ENCODE results near the gene MEF2B.

Gene MEF2B

DNA sequence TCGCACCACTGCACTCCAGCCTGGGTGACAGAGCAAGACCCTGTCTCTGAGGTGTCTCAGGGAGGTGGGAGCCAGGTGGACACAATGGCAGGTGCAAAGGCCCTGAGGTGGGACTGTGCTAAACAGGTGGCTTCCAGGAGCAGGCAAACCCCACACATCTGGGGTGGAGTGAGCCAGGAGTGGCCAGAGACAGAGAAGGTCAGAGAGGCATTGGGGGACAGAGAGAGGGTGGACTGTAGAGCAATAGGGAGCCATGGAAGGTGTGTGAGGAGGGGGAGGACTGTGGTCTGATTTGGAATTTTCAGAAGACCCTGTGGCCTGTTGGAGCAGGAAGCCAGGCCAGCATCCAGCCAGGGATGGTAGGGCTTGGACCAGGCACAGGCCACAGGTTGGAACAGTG, 4.7 kb downstream of the MEF2B start:
- no peak overlapping the region for H3K27ac ChIP-seq (ENCODE audit: low read length)
- no peak overlapping the region for H3K4me2 ChIP-seq (ENCODE audit: low read depth, low read length)
- H3K4me3 ChIP-seq (ENCODE audit: low read length): no peak overlapping the region
- peaks cover 7% of the 10 kb centered on the region; the same call in 1 of the 2 replicates for H3K4me1 ChIP-seq (ENCODE audit: low read length)
- no peaks in the 10 kb centered on the region for H3K79me2 ChIP-seq (ENCODE audit: low read length)
- no peaks in the 10 kb centered on the region for H3K27me3 ChIP-seq (replicated peaks; ENCODE audit: insufficient read depth, low read length)
- H3K9me3 ChIP-seq (replicated peaks; ENCODE audit: insufficient read depth, low read length): no peaks in the 10 kb centered on the region
- H4K20me1 ChIP-seq (ENCODE audit: insufficient read depth, low read length): no peaks in the 10 kb centered on the region
- no peak overlapping the region for H2AFZ ChIP-seq (ENCODE audit: low read length)
- H3K36me3 ChIP-seq (replicated peaks; ENCODE audit: insufficient read depth, low read length): no peaks in the 10 kb centered on the region
- no peaks in the 10 kb centered on the region for H3F3A ChIP-seq (ENCODE audit: insufficient read depth, low read length)
- TF ChIP-seq EZH2 (optimal IDR thresholded peaks at IDR 0.05; ENCODE audit: low read depth, low read length) (no peak), EZH2phosphoT487 (IDR thresholded peaks at IDR 0.05; ENCODE audit: low read length) (no peak)
- TF ChIP-seq, protein P1, sequence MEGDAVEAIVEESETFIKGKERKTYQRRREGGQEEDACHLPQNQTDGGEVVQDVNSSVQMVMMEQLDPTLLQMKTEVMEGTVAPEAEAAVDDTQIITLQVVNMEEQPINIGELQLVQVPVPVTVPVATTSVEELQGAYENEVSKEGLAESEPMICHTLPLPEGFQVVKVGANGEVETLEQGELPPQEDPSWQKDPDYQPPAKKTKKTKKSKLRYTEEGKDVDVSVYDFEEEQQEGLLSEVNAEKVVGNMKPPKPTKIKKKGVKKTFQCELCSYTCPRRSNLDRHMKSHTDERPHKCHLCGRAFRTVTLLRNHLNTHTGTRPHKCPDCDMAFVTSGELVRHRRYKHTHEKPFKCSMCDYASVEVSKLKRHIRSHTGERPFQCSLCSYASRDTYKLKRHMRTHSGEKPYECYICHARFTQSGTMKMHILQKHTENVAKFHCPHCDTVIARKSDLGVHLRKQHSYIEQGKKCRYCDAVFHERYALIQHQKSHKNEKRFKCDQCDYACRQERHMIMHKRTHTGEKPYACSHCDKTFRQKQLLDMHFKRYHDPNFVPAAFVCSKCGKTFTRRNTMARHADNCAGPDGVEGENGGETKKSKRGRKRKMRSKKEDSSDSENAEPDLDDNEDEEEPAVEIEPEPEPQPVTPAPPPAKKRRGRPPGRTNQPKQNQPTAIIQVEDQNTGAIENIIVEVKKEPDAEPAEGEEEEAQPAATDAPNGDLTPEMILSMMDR (IDR thresholded peaks at IDR 0.05; ENCODE audit: low read length): no peak
- no peak for DNase-seq
- no peak overlapping the region for H3K9ac ChIP-seq (ENCODE audit: low read length)
- H3K9me2 ChIP-seq (replicated peaks; ENCODE audit: insufficient read depth, low read length): no peaks in the 10 kb centered on the region

DNA sequence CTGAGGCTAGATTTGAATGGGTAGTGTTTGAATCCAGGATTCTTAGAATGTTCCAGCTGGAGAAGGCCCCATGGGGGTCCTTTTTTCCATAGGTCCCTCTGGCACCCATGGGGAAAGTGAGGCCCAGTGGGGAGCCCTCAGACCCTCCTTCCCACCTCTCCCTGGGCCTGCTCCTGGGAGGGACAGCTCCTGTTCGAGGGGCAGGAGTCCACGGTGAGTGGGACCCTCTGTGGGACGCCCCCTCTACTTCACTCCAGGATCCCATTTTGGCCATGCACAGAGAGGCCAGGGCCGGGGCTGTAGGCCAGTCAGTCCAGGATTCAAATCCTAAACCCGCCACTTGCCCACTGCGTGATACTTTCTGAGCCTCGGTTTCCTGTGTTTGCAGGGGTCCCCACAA, 7.6 kb downstream of the MEF2B start:
- no peak for DNase-seq
- no peaks in the 10 kb centered on the region for H3K79me2 ChIP-seq (ENCODE audit: low read length)
- no peak overlapping the region for H3K4me2 ChIP-seq (ENCODE audit: low read depth, low read length)
- H3K9me2 ChIP-seq (replicated peaks; ENCODE audit: insufficient read depth, low read length): no peaks in the 10 kb centered on the region
- no peak overlapping the region for H2AFZ ChIP-seq (ENCODE audit: low read length)
- TF ChIP-seq, protein P1 (IDR thresholded peaks at IDR 0.05; ENCODE audit: low read length): no peak
- TF ChIP-seq EZH2phosphoT487 (IDR thresholded peaks at IDR 0.05; ENCODE audit: low read length) (no peak), EZH2 (optimal IDR thresholded peaks at IDR 0.05; ENCODE audit: low read depth, low read length) (no peak)
- H3K4me3 ChIP-seq (ENCODE audit: low read length): no peak overlapping the region
- H3K27ac ChIP-seq (ENCODE audit: low read length): no peak overlapping the region
- no peaks in the 10 kb centered on the region for H3K4me1 ChIP-seq (ENCODE audit: low read length)
- H3F3A ChIP-seq (ENCODE audit: insufficient read depth, low read length): no peaks in the 10 kb centered on the region
- H3K36me3 ChIP-seq (replicated peaks; ENCODE audit: insufficient read depth, low read length): no peaks in the 10 kb centered on the region
- no peaks in the 10 kb centered on the region for H3K9me3 ChIP-seq (replicated peaks; ENCODE audit: insufficient read depth, low read length)
- no peaks in the 10 kb centered on the region for H4K20me1 ChIP-seq (ENCODE audit: insufficient read depth, low read length)
- no peak overlapping the region for H3K9ac ChIP-seq (ENCODE audit: low read length)
- H3K27me3 ChIP-seq (replicated peaks; ENCODE audit: insufficient read depth, low read length): no peaks in the 10 kb centered on the region

DNA sequence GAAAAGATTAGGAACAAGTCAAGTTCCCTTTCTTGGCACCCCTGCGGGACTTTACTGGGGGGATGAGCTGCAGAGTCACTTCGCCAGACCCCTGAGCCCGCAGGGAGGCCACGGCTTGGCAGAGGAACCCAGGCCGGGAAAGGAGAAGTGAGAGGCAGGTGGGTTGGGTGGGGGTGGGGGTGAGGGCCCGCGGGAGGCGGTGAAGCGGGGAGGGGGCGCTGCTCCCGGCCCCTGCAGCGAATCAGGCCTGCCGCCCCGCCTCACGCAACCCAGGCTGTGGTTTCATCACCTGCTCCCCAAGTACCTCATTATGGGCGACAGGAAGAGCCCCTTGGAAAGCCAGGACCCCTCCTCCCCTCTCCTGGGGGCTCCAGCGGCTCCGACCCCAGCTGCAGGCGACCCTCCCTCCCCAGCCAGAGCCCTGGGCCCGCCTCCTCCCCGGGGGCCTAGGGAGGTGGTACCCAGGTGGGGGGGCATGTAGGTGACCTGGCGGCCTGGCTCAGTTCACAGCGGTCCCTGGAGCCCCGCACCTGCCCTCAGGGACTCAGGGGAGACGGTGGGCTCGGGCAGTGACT, 9.5 kb downstream of the MEF2B start:
- Histone ChIP-seq H3K9me3 (replicated peaks; ENCODE audit: insufficient read depth, low read length) (no peaks in the 10 kb centered on the region), H3K4me1 (ENCODE audit: low read length) (no peaks in the 10 kb centered on the region), H3K9me2 (replicated peaks; ENCODE audit: insufficient read depth, low read length) (no peaks in the 10 kb centered on the region), H3K27ac (ENCODE audit: low read length) (no peak overlapping the region), H3K36me3 (replicated peaks; ENCODE audit: insufficient read depth, low read length) (no peaks in the 10 kb centered on the region), H3K79me2 (ENCODE audit: low read length) (no peaks in the 10 kb centered on the region), H2AFZ (ENCODE audit: low read length) (no peak overlapping the region), H3F3A (ENCODE audit: insufficient read depth, low read length) (no peaks in the 10 kb centered on the region), H4K20me1 (ENCODE audit: insufficient read depth, low read length) (no peaks in the 10 kb centered on the region), H3K9ac (ENCODE audit: low read length) (no peak overlapping the region), H3K4me2 (ENCODE audit: low read depth, low read length) (no peak overlapping the region), H3K4me3 (ENCODE audit: low read length) (no peak overlapping the region), H3K27me3 (replicated peaks; ENCODE audit: insufficient read depth, low read length) (no peaks in the 10 kb centered on the region)
- TF ChIP-seq, protein P1 (IDR thresholded peaks at IDR 0.05; ENCODE audit: low read length): no peak
- TF ChIP-seq EZH2 (optimal IDR thresholded peaks at IDR 0.05; ENCODE audit: low read depth, low read length): no peak
- TF ChIP-seq EZH2phosphoT487 (IDR thresholded peaks at IDR 0.05; ENCODE audit: low read length): no peak
- no peak for DNase-seq

Data from MM.1S (cell line).